ENCODE data around the gene MARK1.

- no peak for TF ChIP-seq CTCF (IDR thresholded peaks at IDR 0.05)
- no peak for TF ChIP-seq EP300 (IDR thresholded peaks at IDR 0.05)
- no peak for TF ChIP-seq POLR2A (IDR thresholded peaks at IDR 0.05)
Observed at GRCh38 chr1:220708244-220708643, 180.3 kb downstream of the MARK1 start.
